Head of caudate nucleus (tissue), 42 donors: ENCODE measurements around the gene PDE1C.
A peak's percentile ranks its signal among the peaks of the same experiment; 100 is the strongest.

ENCODE experiments used
- DNase-seq, 42 donors: peaks; one replicate each; pipeline versions ENCODE4 v3.0.0 to v3.0.0-alpha.2; 2020 to 2021; ENCODE audit warnings: mixed read lengths in 7 of 42
- intact Hi-C: fragments of 100-400 bp; cut with DNase I; formaldehyde crosslinking; loops from one replicate; pipeline ENCODE4 v1.15.0; 2022

The PDE1C gene

DNA sequence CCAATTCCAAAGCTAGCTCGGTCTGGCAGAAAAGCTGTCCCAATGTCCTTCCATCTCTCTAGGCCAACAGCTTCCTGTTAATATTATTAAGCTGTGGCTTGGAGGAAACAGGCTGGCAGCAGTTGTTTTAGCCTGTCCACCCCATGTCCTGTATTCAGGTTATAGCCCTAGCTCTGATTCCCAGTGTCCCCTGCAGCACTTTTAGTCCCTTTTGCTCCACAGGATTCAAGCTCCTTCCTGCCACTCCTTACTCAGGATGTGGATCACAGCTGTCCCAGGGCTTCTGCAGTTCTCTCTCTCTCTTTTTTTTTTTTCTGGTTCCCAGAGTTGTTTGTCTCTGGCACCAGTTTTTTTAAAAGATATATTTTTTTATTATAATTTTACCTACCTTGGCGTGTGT lies 298.0 kb downstream of the PDE1C start:
- no peak for DNase-seq
- intact Hi-C loops: no loop called here

- DNase-seq: no peak
- intact Hi-C loops: no loop called here
Observed at GRCh38 chr7:31767686-31768358, 302.4 kb downstream of the PDE1C start.

DNA sequence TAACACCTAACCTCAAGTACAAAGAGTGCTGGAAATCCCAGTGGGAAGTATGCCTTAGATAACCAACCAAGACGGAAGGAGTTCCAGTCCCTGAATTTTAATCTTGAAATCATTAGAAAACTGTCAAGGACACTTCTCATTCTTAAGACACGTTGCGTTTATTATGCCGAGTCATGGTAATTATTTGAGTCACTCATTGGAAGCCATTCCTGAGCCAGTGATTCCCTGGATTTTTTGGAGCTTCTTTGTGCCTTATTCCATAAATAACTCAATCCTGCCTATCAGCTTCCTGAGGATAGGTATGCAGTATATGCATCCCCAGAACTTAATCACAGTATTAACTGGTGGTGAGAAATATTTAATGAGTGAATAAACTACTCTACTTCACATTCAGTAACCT lies 305.7 kb downstream of the PDE1C start:
- DNase-seq: no peak
- intact Hi-C loops: no loop called here

DNA sequence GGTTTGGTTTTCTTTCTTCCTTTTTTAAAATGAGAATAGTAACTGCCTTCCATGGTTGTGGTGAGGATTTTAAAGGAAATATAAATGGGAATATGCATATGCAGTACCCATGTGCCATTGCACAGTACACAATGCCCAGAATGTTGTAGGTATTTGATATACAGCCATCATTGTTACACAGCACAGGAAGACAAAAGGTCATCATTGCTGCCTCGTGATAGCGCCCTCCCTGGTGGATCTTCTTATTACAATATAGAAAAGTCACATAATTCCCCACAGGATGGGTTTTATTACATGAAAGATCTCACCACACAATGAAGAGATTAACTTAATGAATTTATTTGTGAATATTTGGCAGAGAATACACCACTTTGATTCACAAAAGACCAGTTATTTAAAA lies 306.7 kb downstream of the PDE1C start:
- no peak for DNase-seq
- intact Hi-C loops: no loop called here

DNA sequence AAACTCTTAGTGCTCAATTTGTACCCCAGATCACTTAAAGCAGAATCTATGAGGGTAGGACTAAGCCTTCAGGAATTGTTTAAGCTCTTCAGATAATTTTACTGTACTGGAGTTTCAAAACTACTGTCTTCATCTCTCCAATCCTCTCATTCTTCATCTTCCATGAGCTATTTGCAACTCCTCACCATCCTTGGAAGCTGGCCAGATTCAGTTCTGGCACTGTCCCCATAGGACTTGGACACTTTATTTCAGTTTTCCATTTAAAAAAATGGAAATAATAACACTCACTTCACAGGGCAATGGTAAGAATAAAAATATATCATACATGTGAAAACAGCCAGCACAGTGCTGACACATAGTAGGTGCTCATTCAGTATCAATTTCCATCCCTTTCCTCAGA lies 308.6 kb downstream of the PDE1C start:
- intact Hi-C loops: no loop called here
- peak in 13 of 42 donors; percentile 10 to 68 (median 23) for DNase-seq

GRCh38 chr7:31758755-31759154 lies 311.5 kb downstream of the PDE1C start:
- intact Hi-C loops: no loop called here
- DNase-seq: no peak

DNA sequence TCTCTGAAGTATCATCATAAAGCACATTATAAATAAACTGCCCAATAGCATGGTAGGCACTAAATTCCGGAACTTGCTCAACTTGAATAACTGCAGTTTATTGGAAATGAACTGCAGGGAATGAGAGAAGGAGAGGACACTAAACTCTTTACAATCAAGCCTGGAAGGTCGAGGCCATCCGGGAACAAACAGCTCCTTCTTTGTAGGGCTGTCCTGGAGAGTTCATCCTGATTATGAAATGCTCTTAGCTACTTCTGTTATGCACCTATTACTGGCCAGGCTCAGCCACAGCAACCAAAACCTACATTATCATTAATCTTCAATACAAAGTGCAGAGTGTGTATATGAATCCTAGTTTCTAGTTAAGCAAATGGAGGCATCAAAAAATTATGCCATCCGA lies 318.5 kb downstream of the PDE1C start:
- no peak for DNase-seq
- intact Hi-C loops: no loop called here

GRCh38 chr7:31748084-31748483 lies 322.1 kb downstream of the PDE1C start:
- DNase-seq: no peak
- intact Hi-C loops: loop anchor here (10.0 kb wide), 1 partner anchor 607 kb away; no protein-coding TSS in a partner anchor

- intact Hi-C loops: loop anchor here (10.0 kb wide), 1 partner anchor 607 kb away; no protein-coding TSS in a partner anchor
- no peak for DNase-seq
Observed at GRCh38 chr7:31747553-31747952, 322.7 kb downstream of the PDE1C start.

GRCh38 chr7:31744294-31744874 lies 325.8 kb downstream of the PDE1C start:
- intact Hi-C loops: loop anchor here (10.0 kb wide), 1 partner anchor 610 kb away; no protein-coding TSS in a partner anchor
- DNase-seq: peak; percentile 44 to 92 (median 82)

- intact Hi-C loops: loop anchor here (2.0 to 10.0 kb wide), 2 partner anchors 463 to 613 kb away; no protein-coding TSS in a partner anchor
- no peak for DNase-seq
Observed at GRCh38 chr7:31741852-31742251, 328.4 kb downstream of the PDE1C start.

DNA sequence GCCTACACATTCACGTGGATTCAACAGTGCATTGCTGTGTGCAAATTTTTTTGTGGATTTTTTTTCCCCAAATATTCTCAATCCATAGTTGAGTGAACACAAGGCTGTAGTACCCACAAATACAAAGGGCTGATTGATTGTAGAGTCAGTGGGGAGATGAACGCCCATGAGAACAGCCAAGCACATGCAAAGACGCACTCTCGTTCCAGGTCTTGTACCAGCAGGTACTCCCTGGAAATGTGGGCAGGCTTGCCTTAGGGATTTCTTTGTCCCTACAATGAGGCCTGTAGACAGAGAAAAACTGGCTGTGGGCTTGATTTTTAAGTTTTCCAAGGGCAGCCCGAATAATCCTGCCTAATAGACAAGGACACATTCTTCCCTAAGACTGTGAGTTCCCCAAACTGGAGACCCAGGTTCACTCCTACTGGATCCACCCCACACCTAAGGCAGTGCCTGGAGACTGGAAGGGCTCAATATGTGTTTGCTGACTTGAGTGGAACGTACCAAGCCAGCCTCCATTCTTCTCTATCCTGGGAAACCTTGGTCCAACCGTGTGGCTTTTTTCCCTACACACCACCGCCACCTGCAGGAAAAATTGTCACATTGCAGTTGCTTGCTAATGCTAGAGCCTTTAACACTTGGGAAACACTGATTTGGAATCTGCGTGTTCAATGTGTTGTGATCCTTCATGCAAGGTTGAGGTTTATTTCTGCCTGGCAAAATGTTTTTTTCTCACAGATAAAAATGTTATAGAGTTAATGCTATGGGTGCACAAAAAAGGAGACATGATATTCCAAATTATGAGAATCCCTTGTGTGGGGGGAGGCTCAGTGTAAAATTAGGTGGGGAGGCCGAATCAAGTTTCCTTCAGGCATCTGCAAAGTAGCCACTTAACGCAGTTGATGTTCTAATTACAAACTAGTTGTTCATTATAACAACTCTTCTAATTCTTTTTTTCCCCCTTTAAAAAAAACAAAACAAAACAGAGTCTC lies 333.9 kb downstream of the PDE1C start:
- DNase-seq: peak; percentile 37 to 92 (median 81)
- intact Hi-C loops: loop anchor here (2.0 to 10.0 kb wide), 2 partner anchors 89 to 291 kb away; no protein-coding TSS in a partner anchor

DNA sequence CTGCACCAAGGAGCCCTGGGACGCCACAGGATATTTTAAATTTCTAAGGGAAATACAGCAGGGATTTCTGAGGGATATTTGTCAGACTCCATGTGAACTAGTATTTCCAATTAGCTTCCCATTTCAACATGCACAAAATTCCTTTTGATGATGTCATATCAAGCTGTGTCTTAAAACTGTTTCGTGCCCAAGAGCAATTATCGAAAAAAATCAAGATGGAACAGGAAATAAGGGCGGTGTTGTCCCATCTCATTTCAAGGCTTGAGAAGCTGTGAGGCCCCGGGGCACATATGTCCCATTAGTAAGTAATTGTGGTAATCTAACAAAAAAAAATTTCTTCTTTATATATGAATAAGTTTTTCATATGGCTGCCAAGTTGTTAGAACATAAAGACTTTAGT lies 335.8 kb downstream of the PDE1C start:
- no peak for DNase-seq
- intact Hi-C loops: loop anchor here (10.0 kb wide), 1 partner anchor 290 kb away; no protein-coding TSS in a partner anchor

DNA sequence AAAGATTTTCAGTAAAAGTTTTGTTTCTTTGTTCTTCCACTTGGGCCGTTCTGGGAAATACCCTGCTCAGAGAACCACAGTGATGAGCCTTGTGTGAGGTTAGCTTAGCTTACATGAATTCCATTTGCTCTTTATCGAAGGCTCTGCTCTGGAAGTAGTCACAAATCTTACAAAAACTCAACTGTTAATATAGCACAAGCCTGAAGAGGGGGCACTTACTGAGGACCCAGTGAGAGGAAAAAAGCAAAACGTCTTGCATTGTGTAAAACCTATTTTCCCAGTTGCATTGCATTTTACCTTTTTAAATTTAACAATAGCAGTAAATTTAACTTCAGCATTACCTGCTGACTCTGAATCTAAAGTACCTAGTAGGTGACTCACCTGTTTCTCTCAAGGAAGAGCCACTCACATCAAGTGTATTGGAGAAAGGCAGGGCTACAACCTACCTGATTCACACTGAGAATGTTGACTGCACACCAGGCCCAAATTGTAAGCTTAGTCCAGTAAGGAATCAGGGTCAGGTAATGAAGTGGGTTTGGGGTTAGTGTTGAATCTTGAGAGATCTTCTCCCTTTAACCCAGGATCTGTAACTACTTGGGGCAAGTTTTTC lies 340.9 kb downstream of the PDE1C start:
- intact Hi-C loops: no loop called here
- no peak for DNase-seq

DNA sequence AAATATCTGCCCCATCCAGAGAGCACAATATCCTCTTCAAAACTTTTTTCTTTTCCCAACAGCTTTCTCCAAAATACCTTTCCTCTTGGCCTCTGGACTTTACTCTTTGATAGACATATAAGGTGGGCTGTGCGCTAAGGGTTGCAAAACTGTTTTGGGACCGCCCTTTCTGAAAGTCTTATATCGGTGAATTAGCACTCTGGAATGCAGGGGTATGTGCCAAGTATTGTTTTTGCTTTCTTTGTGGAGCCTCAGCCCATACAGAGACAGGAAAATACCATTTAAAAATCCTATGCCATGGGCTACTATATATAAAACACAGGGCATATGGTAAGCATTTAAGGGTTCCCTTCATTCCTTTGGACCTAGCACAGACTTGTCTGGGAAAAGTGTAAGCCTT lies 345.5 kb downstream of the PDE1C start:
- intact Hi-C loops: no loop called here
- no peak for DNase-seq

DNA sequence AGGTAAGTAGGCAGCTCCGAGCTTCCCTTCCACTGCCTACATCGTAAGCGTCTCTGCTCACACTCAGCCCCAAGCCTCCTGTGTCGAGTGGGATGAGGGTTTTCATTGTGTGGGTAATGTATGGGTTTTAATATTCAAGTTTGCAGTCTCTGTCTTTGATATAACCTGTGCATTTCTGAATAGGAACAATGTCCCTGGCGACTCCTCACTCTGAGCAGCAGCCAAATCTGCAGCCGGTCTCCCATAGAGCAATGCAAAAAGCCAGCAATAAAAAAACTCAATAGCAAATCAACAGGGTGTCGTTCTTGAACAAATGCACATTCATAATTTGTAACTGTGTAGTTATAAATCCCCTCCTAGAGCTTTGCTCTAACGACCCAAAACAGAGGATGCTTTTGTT lies 349.8 kb downstream of the PDE1C start:
- DNase-seq: no peak
- intact Hi-C loops: no loop called here

- intact Hi-C loops: no loop called here
- no peak for DNase-seq
Observed at GRCh38 chr7:31716355-31716754, 353.9 kb downstream of the PDE1C start.

DNA sequence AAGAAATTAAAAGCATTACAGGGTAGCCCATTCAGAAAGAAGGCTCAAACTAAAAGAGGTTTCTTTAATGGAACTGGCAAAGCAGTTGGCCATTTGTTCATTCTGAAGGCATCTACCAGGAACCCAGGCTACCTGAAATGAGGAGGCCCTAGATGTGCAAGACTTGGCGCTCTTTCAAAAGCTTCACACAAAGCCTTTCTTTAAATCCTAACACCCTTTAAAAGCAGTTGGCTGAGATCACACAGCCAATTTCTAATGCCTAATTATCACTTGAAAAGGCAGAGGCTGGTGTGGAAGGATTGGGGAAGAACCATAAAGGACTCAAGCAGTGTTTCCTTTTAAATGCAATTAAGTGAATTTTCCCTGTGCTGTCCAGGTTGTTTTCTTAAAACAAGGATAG lies 360.0 kb downstream of the PDE1C start:
- DNase-seq: no peak
- intact Hi-C loops: no loop called here

GRCh38 chr7:31707089-31707488 lies 363.1 kb downstream of the PDE1C start:
- intact Hi-C loops: no loop called here
- DNase-seq: no peak
